SU-DHL-6 (cell line): Measurements from ENCODE around the gene SUN3.
A peak's percentile ranks its signal among the peaks of the same experiment; 100 is the strongest.

Experiments
- H2AFZ ChIP-seq: fragments of 200-600 bp; sonication (generic); 2 replicates; pipeline ENCODE4 v1.6.1; 2014; ENCODE audit warnings: low read depth, mild to moderate bottlenecking, moderate library complexity, mixed read lengths, antibody characterized with exemption, low read length; ENCODE audit not compliant: severe bottlenecking
- H3F3A ChIP-seq: fragments of 200-600 bp; shearing (Covaris generic); 2 replicates; pipeline ENCODE4 v1.6.0; 2016; ENCODE audit warnings: antibody characterized with exemption, mild to moderate bottlenecking; ENCODE audit not compliant: insufficient read depth
- H3K27ac ChIP-seq: fragments of 200-600 bp; sonication (generic); 2 replicates; pipeline ENCODE4 v1.5.1; 2016; ENCODE audit warnings: low read depth, mild to moderate bottlenecking, low read length, moderate library complexity, mixed read lengths
- H3K27me3 ChIP-seq: fragments of 200-600 bp; sonication (generic), shearing (Covaris generic); 2 replicates; pipeline ENCODE4 v1.6.0; 2014; ENCODE audit warnings: mild to moderate bottlenecking, low read length
- H3K36me3 ChIP-seq: fragments of 200-600 bp; sonication (generic); 2 replicates; pipeline ENCODE4 v1.6.1; 2014; ENCODE audit warnings: mild to moderate bottlenecking, low read length, mixed read lengths
- H3K4me2 ChIP-seq: fragments of 300-600, 200-600 bp; shearing (Covaris generic), sonication (generic); 2 replicates; pipeline ENCODE4 v1.6.0; 2014; ENCODE audit warnings: low read length, low read depth, mild to moderate bottlenecking; ENCODE audit not compliant: poor library complexity, severe bottlenecking
- H3K4me3 ChIP-seq: fragments of 200-600 bp; sonication (generic); 2 replicates; pipeline ENCODE4 v1.5.1; 2014; ENCODE audit warnings: antibody characterized with exemption, low read length, mild to moderate bottlenecking, mixed read lengths; ENCODE audit not compliant: insufficient read depth, poor library complexity, severe bottlenecking
- H3K79me2 ChIP-seq: fragments of 200-600 bp; sonication (generic); 2 replicates; pipeline ENCODE4 v1.6.1; 2014; ENCODE audit warnings: mild to moderate bottlenecking, low read length, moderate library complexity; ENCODE audit not compliant: insufficient read depth
- H3K9ac ChIP-seq: fragments of 200-600 bp; sonication (generic); 2 replicates; pipeline ENCODE4 v1.7.0; 2014; ENCODE audit warnings: mild to moderate bottlenecking, low read length
- H3K9me2 ChIP-seq: fragments of 200-600 bp; sonication (generic); replicated peaks from 2 replicates; pipeline ENCODE4 v1.6.1; 2014; ENCODE audit warnings: low read length; ENCODE audit not compliant: insufficient read depth
- H3K9me3 ChIP-seq: fragments of 200-600 bp; sonication (generic); 2 replicates; pipeline ENCODE4 v1.6.1; 2014; ENCODE audit warnings: low read length, mixed read lengths; ENCODE audit not compliant: insufficient read depth
- H4K20me1 ChIP-seq: fragments of 200-600 bp; sonication (generic); 2 replicates; pipeline ENCODE4 v1.6.1; 2014; ENCODE audit warnings: low read depth, mild to moderate bottlenecking, antibody characterized with exemption, low read length, moderate library complexity, mixed read lengths
- EZH2phosphoT487 ChIP-seq: fragments of 200-600 bp; sonication (generic), shearing (Covaris generic); conservative IDR thresholded peaks from 2 replicates; pipeline ENCODE4 v1.6.1; 2018; ENCODE audit warnings: mild to moderate bottlenecking, antibody characterized with exemption, low read length, moderate library complexity, mixed read lengths
- TF ChIP-seq, protein P1 (sequence below): fragments of 200-600 bp; sonication (generic); IDR thresholded peaks from one replicate; pipeline ENCODE4 v1.5.1; 2017; ENCODE audit warnings: antibody characterized with exemption, mild to moderate bottlenecking, low read length, moderate library complexity; ENCODE audit not compliant: insufficient read depth, poor library complexity, severe bottlenecking

Gene SUN3

DNA sequence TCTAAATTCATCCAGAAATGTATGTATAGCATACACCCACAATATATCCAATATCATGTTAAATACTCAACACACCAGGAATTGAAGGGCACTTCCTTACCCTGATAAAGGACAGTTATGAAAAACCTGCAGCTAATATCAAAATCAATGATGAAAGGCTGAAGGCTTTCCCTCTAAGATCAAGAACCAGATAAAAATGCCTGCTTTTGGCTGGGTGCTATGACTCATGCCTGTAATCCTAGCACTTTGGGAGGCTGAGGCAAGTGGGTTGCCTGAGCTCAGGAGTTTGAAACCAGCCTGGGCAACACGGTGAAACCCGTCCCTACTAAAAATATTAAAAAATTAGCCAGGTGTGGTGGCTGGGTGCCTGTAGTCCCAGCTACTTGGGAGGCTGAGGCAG lies 38.6 kb upstream of the SUN3 start:
- H3K27me3 ChIP-seq: no peaks in the 10 kb centered on the region
- H3K27ac ChIP-seq: no peak overlapping the region
- no peaks in the 10 kb centered on the region for H4K20me1 ChIP-seq
- H3F3A ChIP-seq: no peaks in the 10 kb centered on the region
- H2AFZ ChIP-seq: no peak overlapping the region
- H3K4me2 ChIP-seq: no peak overlapping the region
- no peaks in the 10 kb centered on the region for H3K9me2 ChIP-seq
- no peak overlapping the region for H3K9ac ChIP-seq
- no peak for TF ChIP-seq EZH2phosphoT487
- TF ChIP-seq, protein P1, sequence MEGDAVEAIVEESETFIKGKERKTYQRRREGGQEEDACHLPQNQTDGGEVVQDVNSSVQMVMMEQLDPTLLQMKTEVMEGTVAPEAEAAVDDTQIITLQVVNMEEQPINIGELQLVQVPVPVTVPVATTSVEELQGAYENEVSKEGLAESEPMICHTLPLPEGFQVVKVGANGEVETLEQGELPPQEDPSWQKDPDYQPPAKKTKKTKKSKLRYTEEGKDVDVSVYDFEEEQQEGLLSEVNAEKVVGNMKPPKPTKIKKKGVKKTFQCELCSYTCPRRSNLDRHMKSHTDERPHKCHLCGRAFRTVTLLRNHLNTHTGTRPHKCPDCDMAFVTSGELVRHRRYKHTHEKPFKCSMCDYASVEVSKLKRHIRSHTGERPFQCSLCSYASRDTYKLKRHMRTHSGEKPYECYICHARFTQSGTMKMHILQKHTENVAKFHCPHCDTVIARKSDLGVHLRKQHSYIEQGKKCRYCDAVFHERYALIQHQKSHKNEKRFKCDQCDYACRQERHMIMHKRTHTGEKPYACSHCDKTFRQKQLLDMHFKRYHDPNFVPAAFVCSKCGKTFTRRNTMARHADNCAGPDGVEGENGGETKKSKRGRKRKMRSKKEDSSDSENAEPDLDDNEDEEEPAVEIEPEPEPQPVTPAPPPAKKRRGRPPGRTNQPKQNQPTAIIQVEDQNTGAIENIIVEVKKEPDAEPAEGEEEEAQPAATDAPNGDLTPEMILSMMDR: no peak
- H3K36me3 ChIP-seq: no peaks in the 10 kb centered on the region
- no peak overlapping the region for H3K4me3 ChIP-seq
- no peaks in the 10 kb centered on the region for H3K79me2 ChIP-seq
- H3K9me3 ChIP-seq: no peaks in the 10 kb centered on the region

GRCh38 chr7:48063985-48064384 lies 35.1 kb upstream of the SUN3 start:
- Histone ChIP-seq H3K27ac (no peak overlapping the region), H3K9me3 (no peaks in the 10 kb centered on the region), H4K20me1 (no peaks in the 10 kb centered on the region), H3K36me3 (no peaks in the 10 kb centered on the region), H3F3A (no peaks in the 10 kb centered on the region), H3K27me3 (no peaks in the 10 kb centered on the region), H3K79me2 (no peaks in the 10 kb centered on the region), H3K4me2 (no peak overlapping the region), H2AFZ (no peak overlapping the region), H3K4me3 (no peak overlapping the region), H3K9me2 (no peaks in the 10 kb centered on the region), H3K9ac (no peak overlapping the region)
- TF ChIP-seq EZH2phosphoT487: no peak
- TF ChIP-seq, protein P1: no peak

DNA sequence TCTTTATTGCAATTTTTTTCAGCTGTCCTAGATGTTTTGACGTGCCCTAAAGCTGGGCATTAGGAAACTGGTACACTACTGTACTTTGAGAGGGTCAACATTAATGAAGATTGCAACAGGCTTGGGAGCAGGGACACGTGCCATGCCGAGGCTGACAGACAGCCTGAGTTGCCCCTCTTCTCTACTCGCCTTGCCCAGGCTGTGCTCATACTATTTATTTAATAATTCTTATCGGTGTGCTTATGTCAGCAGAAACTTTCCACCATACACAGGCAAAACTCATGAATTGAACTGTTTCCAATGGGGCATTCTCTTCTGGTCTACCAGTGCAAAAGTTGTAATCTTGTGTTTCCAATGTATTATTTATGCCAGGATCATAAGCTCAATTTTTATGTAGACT lies 30.8 kb upstream of the SUN3 start:
- no peaks in the 10 kb centered on the region for H3F3A ChIP-seq
- H3K4me3 ChIP-seq: no peak overlapping the region
- no peak overlapping the region for H3K9ac ChIP-seq
- H3K27ac ChIP-seq: no peak overlapping the region
- H3K9me2 ChIP-seq: no peaks in the 10 kb centered on the region
- H4K20me1 ChIP-seq: no peaks in the 10 kb centered on the region
- H3K36me3 ChIP-seq: no peaks in the 10 kb centered on the region
- TF ChIP-seq EZH2phosphoT487: no peak
- TF ChIP-seq, protein P1: no peak
- peak overlapping the region; percentile 3 for H2AFZ ChIP-seq
- H3K27me3 ChIP-seq: no peaks in the 10 kb centered on the region
- H3K79me2 ChIP-seq: no peaks in the 10 kb centered on the region
- no peaks in the 10 kb centered on the region for H3K9me3 ChIP-seq
- no peak overlapping the region for H3K4me2 ChIP-seq
